ENCODE data around the gene PTGDR.
A peak's percentile ranks its signal among the peaks of the same experiment; 100 is the strongest.

The PTGDR gene

DNA sequence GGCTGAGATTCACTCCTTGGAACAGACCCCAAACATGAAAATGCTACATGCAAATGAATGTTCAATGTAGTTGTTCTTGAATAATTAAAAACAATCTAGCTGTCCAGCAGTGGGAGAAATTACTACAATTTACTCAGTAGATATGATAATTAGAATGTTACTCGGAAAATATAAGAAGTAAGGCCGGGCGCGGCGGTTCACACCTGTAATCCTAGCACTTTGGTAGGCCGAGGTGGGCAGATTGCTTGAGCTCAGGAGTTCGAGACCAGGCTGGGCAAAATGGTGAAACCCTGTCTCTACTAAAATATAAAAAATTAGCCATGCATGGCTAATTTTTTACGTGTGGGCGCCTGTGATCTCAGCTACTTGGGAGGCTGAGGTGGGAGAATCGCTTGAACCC is 31.3 kb downstream of the PTGDR start:
- Mint-ChIP-seq H3K27me3 (ENCODE audit: low read depth) (peaks cover 19% of the 10 kb centered on the region), H3K4me1 (no peaks in the 10 kb centered on the region), H3K4me3 (no peak overlapping the region), H3K27ac (no peak overlapping the region), H3K9me3 (no peaks in the 10 kb centered on the region), H3K36me3 (ENCODE audit: low read depth) (no peaks in the 10 kb centered on the region)
- TF ChIP-seq, protein P1, sequence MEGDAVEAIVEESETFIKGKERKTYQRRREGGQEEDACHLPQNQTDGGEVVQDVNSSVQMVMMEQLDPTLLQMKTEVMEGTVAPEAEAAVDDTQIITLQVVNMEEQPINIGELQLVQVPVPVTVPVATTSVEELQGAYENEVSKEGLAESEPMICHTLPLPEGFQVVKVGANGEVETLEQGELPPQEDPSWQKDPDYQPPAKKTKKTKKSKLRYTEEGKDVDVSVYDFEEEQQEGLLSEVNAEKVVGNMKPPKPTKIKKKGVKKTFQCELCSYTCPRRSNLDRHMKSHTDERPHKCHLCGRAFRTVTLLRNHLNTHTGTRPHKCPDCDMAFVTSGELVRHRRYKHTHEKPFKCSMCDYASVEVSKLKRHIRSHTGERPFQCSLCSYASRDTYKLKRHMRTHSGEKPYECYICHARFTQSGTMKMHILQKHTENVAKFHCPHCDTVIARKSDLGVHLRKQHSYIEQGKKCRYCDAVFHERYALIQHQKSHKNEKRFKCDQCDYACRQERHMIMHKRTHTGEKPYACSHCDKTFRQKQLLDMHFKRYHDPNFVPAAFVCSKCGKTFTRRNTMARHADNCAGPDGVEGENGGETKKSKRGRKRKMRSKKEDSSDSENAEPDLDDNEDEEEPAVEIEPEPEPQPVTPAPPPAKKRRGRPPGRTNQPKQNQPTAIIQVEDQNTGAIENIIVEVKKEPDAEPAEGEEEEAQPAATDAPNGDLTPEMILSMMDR (IDR thresholded peaks at IDR 0.05; ENCODE audit: unreplicated experiment in 3 of 3) = no peak

DNA sequence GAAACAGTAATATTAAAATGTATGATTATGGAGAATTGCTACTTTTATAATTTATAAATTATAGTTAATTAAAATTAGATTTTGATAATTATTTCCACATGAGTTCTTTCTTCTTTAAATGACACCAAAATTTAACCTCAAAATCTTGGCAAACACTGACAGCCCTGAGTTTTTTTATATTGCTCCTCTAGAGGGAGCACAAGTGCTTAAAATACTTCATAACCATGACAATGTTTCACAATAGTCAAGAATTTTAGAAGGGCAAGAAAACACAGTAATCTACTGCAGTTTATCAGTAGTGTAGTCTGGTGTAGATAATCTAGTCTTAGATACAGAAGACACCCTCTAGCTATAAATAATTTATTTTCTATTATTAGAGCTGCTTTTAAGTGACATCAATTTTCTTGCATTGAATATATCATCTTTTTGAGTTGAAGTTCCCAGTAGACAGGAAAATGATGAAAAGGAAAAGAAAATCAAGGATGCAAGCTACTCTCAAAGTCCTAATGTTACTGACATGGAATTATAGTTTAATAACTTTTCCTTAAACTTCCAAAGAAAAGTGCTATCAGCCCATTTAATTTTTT is 32.3 kb downstream of the PTGDR start:
- no peak overlapping the region for H3K27ac Mint-ChIP-seq
- peaks cover 4% of the 10 kb centered on the region for H3K4me1 Mint-ChIP-seq
- peaks cover 22% of the 10 kb centered on the region for H3K27me3 Mint-ChIP-seq (ENCODE audit: low read depth)
- H3K4me3 Mint-ChIP-seq = no peak overlapping the region
- TF ChIP-seq, protein P1 (IDR thresholded peaks at IDR 0.05; ENCODE audit: unreplicated experiment in 3 of 3) = peak; percentile 76 to 88 (median 79)
- H3K9me3 Mint-ChIP-seq = no peaks in the 10 kb centered on the region
- no peaks in the 10 kb centered on the region for H3K36me3 Mint-ChIP-seq (ENCODE audit: low read depth)

DNA sequence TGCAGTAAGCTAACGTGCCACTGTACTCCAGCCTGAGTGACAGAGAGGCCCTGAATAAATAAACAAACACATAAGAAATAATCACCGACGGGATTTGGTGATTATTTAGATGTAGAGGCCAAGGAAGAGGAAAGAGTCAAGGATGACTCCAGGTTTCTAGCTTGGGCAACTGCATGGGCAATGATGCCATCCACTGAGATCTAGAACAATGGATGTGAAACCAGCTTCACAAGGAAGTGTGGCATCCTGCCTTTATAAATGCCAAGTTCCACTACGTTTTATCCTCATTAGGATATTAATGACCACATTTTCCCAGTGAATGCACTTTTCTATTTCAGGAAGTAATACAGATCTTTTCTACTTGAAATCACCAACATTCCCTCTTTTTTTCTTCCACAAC is 35.7 kb downstream of the PTGDR start:
- no peaks in the 10 kb centered on the region for H3K36me3 Mint-ChIP-seq (ENCODE audit: low read depth)
- H3K9me3 Mint-ChIP-seq = no peaks in the 10 kb centered on the region
- H3K4me3 Mint-ChIP-seq = no peak overlapping the region
- TF ChIP-seq, protein P1 (IDR thresholded peaks at IDR 0.05; ENCODE audit: unreplicated experiment in 3 of 3) = no peak
- H3K4me1 Mint-ChIP-seq = peaks cover 4% of the 10 kb centered on the region
- peaks cover 16% of the 10 kb centered on the region for H3K27me3 Mint-ChIP-seq (ENCODE audit: low read depth)
- H3K27ac Mint-ChIP-seq = no peak overlapping the region

DNA sequence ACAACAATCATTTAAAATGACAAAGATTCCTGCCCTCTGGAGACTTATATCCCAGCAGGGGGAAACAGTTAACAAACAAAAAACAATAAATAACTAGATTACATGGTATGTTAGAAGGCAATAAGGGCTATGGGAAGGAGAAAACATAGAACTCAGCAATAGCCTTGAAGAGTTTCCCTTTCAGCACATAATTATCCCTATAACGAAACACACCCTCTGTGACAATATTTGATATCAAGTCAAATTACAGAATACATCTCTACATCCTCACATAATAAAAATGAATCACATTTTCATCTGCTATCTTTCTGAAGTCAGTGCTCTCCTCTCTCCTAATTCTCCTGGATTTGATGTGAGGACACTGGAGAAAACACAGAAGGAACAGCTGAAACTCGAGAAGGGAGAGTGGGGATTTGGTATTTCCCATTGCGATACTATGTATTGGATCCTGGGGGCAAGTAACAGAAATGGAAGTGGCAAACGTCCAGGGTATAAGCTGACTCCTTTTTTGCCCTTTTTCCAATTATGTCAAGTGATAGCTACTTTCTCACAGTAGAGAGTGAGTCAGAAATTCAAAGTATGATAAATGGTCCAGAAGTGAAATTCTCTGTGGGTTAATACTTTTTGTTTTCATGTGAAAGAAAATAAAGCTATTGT is 36.9 kb downstream of the PTGDR start:
- TF ChIP-seq, protein P1 (IDR thresholded peaks at IDR 0.05; ENCODE audit: unreplicated experiment in 3 of 3) = no peak
- Mint-ChIP-seq H3K4me1 (peaks cover 4% of the 10 kb centered on the region), H3K27ac (no peak overlapping the region), H3K36me3 (ENCODE audit: low read depth) (no peaks in the 10 kb centered on the region), H3K9me3 (no peaks in the 10 kb centered on the region), H3K27me3 (ENCODE audit: low read depth) (peaks cover 22% of the 10 kb centered on the region), H3K4me3 (no peak overlapping the region)

DNA sequence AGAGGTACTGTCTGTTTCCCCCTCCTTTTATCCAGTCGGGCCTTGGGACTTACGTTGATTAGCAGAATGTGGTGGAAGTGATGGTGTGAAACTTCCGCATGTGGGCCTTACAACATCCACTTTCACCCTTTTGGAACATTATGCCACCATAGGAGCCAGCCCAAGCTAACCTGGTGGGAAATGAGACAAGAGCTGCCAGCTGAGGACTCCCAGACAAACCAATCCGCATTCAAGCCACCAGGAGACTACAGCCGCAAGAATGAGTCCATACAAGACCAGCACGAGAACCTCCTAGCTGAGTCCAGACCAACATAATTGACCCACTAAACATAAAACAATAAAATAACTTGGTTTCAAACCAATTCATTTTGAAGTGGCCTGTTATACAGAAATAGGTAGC is 37.5 kb downstream of the PTGDR start:
- peaks cover 22% of the 10 kb centered on the region for H3K27me3 Mint-ChIP-seq (ENCODE audit: low read depth)
- H3K4me3 Mint-ChIP-seq = no peak overlapping the region
- no peaks in the 10 kb centered on the region for H3K36me3 Mint-ChIP-seq (ENCODE audit: low read depth)
- H3K4me1 Mint-ChIP-seq = peaks cover 4% of the 10 kb centered on the region
- H3K9me3 Mint-ChIP-seq = no peaks in the 10 kb centered on the region
- no peak overlapping the region for H3K27ac Mint-ChIP-seq
- TF ChIP-seq, protein P1 (IDR thresholded peaks at IDR 0.05; ENCODE audit: unreplicated experiment in 3 of 3) = no peak

DNA sequence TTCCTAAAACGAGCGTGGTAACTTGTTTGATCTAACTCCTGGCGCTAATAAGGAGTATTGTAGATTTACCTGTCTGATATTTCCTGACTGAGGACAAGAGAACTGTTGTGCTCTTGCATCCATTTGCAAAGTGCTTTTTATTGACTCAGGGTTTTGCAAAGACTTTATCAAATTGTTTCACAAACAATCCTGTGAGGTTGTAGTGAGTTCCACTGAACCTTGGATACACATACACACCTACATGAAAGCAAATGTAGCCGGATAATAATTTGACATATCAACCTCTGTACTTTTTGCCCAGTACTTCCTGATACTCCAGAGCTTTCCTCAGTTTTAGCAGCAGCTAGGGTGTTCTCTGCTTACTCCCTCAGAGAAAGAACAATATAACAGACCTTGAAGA is 39.9 kb downstream of the PTGDR start:
- Mint-ChIP-seq H3K4me3 (no peak overlapping the region), H3K4me1 (peaks cover 20% of the 10 kb centered on the region), H3K27me3 (ENCODE audit: low read depth) (peaks cover 18% of the 10 kb centered on the region), H3K9me3 (no peaks in the 10 kb centered on the region), H3K27ac (no peak overlapping the region), H3K36me3 (ENCODE audit: low read depth) (no peaks in the 10 kb centered on the region)
- TF ChIP-seq, protein P1 (IDR thresholded peaks at IDR 0.05; ENCODE audit: unreplicated experiment in 3 of 3) = no peak
